ENCODE data around the gene NLK.

The NLK gene

DNA sequence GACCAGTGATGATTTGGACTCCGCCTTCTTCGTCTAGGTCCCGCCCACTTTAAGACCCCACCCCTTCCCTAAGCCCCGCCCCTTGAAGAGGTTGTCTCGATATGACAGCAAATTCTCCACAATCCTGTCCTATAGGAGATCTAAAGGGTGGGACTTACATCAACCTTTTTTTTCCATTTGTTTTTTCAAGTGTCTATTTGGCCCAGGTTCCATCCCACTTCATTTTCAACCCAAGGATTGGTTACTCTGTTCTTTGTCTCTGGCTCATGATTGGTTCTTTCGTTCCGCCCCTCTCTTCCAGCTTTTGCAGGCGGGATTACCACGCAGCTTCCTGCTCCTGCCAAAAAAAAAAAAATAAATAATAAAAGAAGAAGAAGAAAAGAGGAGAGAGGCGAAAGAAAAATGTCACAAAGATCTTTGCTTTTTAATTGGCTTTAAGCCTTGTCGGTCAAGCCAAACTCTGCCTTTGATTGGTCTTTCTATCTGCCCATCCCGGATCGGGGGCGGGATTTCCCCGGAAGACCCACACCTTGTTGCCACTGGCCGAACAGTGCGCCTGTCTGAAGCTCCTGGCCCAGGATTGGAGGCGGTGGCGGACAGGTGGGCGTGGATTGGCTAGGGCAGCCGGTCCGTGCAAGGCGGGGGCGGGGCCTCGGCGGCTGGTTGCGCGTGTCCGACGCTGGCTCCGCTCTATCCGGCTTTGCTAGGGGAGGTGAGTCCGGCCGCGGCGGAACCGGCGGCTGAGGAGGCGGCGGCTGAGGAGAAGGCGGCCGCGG is 1.2 kb upstream of the NLK start:
- DNase-seq = peak; percentile 99

DNA sequence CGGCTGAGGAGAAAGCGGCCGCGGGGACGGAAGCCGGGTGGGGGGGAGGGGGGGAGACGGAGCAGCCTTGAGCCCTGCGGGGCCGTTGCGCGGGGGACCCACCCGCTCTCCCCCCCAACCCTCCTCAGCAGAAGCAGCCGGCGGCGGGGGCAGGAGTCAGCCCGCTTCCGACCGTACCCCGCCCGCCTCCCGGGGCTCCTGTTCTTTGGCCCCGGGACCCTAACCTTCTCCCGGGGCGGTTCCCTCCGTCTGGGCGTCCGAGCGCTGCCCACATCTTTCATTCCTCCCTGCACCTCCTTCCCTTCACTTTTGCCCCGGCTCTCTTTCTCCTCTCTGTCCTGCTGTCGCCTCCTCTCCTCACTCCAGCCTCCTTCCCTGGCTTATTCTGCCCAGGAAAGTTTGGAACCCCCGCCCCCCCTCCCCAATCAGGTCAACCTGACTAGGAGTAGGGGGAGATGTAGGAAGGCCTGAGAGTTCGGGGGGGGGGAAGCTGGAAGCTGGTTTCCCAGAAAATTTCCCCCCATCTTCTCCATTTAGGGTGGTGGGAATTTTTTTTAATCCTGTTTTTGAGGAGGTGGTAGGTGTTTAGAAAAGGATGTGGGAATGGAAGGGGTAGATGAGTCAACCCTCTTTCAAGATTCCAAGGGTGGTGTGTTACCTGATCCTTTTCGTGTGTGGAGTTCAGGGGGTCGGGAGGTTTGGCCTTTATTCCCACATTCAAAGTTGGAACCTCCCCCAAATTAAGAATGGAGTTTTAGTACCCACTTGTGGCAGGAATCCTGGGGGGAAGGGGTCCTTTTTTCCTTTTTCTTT is 427 bp upstream of the NLK start:
- no peak for DNase-seq

DNA sequence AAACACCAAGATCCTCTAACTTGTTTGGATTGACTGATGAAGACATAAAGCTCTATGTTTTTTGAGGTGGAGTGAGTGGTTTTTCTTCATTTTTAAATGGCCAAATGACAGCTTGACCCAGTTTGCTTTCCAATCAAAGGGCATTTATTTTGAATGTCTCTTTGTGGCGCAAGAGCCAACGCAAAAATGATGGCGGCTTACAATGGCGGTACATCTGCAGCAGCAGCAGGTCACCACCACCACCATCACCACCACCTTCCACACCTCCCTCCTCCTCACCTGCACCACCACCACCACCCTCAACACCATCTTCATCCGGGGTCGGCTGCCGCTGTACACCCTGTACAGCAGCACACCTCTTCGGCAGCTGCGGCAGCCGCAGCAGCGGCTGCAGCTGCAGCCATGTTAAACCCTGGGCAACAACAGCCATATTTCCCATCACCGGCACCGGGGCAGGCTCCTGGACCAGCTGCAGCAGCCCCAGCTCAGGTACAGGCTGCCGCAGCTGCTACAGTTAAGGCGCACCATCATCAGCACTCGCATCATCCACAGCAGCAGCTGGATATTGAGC is 329 bp downstream of the NLK start:
- no peak for DNase-seq

DNA sequence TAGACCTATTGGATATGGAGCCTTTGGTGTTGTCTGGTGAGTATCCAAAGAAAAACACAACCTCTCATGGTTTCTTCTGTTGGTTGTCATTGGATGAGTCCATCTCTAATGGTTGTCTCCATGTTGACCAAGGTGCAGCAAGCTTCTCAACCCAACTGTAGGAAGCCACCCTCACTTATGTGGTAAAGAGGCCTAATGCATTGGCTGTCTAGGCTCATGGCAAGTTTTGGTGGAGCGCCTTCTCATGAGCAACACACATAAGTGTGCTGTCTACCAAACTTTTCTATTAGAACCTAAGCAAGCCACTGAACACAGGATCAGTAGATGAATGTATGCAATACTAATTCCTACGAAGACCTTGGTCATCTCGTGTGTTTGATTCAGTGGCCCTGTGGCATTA is 819 bp downstream of the NLK start:
- no peak for DNase-seq

DNA sequence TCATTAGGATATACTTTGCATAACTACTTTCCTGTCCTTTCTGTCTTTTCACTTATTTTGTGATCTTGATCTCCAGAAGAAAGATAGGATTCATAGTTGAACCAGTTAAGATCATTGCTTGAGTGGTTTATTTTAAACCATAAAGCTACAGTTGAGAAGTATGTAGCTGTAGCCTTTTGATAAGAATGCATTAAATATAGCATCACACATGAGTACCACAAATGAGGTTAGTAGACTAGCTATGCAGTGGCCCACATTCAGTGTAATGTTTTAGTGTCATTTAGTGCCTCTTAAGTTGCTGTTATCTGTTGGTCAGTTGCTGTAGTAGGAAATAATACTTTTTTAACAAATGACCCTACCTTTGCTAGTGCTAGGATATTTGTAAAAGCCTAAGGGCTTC is 1.3 kb downstream of the NLK start:
- DNase-seq = no peak

DNA sequence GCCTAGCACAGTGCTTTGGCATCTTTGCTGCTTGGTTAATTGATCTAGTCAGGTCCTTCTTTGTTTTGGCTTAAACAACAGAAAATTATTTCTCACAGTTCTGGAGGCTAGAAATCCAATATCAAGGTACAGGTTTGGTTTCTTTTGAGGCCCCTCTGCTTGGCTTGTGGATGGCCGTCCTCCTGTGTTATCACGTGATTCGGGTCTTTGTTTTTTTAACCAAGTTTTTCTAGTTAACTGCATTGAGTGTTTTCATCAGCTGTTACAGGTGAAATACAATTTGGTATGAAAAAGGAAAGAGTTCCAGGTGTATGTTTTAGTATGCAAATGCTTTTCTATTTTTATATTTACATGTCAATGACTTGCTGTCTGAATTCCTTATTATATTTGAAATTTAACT is 2.8 kb downstream of the NLK start:
- no peak for DNase-seq

DNA sequence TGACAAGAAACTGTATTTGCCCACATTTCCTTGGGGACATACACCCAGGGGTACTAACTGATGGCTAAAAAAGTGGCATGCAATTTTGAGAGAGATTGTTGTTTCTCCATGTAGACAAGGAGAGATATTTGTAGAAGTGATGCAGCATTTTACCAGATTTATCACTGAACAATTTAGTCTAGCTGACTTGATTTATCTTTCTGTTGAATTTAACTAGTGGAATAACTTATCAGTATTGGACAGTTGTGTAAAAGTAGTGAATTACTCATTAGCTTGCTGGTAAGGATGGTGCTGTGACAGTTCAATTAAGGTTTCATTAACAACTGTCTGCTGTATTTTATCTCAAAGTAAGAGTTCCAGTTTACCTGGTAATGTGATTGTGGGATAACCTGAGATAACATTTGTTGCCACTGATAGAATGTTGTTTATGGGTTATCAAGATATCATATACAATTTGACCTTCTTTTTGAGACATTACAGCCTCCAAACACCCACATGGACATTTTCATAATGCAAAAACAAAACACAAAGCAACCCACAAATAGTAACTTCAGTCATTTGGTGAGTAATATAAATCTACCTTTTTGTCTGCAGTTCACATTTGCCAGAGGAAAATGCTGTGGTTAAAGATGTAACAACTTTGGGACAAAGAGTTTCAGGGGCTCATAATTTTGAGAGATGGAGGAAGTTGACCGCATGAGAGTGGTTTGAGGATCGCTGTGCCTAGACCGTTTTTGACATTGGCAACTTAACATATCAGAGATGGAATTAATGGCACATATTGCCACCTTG is 3.8 kb downstream of the NLK start:
- DNase-seq = no peak

DNA sequence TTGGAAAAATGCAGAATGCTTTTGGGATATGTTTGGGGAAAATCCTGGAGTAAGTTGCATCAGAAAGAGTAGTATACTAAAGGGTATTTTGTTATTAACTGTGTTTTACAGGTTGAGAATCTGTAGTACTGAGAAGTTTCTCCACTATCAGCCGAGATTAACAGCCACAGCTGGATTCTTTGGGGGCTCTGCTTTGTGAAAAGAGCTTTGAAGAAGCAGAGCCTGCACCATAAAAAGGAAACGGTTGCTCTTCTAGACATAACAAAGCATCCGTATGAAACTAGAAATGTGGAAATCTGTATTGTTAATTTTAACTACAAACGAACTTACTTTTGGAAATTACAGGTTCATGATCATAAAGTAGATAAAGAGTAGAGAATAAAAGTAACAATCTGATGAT is 5.3 kb downstream of the NLK start:
- DNase-seq = no peak

DNA sequence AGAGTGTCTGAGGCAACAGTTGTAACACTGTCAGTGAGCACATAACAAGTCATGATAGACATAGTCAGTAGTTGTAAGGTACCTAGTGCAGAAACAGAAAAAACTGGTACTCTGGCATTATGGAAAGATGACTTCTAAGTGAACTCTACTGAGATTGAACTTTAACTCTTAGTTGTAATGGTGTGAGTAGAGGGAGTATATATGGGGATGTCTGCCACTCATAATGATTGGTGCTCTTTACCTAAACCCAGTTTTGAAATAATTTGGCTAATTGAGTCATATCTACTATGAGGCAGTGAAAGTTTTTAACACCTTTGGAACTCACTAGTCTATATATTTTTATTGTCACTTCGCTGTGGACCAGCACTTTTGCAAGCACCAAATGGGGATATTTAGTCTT is 6.6 kb downstream of the NLK start:
- no peak for DNase-seq

DNA sequence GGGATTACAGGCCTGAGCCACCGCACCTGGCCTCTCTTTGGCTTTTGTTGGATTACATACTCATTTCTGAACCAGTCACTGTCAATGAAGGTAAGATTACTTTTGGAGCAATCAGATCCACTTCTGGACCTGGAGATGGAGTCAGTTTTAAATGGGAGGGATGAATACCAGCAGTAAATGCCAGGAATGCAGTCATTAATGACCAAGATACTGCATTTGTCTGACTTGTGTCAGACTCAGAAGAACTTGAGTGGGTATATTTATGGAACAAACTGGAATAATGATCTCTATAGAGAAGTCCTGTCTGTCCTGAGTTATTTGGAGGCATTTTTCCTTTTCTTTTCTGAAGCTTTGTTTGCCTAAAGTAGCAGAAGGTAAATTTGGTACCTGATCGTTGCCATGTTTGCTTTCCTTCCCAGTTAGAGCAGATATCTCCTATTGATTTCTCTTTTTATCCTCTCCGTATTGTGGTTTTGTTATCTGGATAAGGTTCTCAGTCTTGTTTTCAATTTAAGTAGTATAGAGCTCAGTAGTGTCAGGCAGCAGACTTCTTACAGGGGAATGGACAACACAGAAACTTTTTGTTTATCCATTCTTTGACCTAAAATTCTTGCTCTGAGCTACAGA is 10.7 kb downstream of the NLK start:
- no peak for DNase-seq

DNA sequence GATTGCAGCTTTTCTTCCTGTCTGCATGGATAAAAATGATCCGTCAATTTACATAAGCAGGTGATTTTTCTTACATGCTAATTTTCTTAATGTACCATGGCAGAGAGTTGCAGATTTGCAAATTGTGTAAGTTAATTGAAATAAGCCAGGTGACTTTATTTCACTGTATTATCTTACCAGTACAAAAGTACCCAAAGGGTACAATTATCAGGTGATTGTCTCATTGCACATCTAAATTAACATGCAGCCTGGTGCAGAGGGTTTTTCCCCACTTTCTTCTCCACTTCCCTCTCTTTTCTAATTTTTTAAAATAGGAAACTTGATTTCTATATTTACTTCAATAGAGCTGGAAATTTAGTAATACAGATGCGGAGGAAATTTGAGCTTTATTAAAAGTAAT is 11.2 kb downstream of the NLK start:
- no peak for DNase-seq

DNA sequence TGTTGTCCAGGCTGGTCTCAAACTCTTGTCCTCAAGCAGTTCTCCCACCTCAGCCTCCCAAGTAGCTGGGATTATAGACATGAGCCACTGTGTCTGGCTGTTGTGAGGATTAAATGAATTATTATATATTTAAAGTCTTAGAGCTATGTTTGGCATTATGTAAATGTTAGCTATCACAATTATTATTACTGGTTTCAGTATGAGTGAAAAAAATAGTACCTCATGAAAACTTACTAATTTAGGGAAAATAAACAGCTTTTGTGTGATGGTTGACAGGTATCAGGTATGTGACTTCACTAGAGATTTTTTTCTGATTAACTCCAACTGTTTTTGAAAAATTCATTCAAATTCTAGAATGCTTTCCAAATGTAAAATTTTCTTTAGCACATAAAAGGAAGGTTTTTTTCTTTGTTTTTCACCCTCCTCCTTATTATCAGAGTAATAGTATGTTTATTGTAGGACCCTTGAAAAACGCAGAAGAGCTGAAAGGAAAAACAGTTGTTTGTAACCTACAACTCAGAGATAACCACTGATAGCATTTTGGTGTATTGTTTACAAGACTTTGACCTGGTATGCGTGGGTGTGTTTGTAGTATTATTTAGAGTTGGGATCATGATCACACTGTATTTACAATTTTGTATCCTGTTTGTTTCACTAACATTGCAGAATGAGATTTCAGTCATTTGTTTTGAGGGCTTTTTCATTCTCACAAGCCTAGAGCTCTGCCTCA is 13.2 kb downstream of the NLK start:
- no peak for DNase-seq

DNA sequence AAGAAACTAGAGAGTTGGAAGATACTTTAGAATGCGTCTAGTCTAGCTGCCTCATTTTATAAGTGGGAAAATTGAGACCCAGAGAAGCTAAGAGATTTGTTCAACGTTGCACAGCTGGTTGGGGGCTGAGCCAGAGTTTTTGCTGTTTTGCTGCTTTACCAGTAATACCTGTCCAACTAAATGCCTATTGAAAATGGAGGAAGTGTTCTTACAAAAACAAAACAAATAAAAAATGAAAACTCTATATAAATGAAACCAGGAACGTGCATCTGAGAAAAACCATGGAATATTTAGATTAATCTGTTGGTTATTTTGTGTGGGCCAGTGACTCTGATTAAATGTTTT is 13.8 kb downstream of the NLK start:
- DNase-seq = no peak

DNA sequence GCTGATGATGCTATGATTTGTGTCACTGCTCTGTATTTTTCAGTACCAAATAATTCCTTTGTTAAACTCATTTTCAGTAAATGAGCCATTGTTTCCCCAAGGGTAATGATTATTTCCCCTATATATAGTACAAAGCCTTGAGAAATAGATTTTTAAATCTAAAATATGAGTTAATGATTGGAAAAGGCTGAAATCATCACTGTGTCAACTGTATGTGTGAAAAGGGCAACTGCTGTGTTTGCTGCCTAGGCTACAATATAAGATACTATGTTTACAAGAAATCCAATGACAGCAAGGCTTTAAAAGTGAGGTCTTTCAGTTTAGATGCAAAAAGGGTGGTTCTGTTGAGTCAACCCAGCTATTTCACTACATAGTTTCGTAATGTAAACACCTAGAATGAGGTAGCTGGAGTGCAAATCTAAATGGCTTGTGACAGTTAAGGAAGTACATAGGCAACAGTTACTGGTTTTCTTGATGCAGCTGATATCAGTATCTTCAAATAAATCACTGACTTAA is 15.3 kb downstream of the NLK start:
- no peak for DNase-seq

DNA sequence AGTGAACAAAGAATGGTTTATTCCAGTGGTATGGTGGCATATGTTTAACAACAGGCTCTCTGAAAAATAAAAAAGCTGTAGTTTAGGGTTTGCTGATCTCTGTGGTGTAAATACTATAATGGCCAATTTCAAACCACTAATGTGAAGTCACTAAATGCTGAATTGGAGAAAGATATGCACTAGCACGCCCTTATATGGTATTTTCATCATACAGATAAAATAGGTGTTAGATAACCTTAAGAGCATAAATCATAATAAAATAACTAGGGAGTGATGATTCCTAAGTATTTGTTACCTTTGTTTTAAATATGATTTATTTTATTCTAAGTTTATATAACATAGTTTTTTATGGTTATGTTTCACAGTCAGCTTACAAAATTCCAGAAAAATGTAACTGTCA is 17.2 kb downstream of the NLK start:
- no peak for DNase-seq

DNA sequence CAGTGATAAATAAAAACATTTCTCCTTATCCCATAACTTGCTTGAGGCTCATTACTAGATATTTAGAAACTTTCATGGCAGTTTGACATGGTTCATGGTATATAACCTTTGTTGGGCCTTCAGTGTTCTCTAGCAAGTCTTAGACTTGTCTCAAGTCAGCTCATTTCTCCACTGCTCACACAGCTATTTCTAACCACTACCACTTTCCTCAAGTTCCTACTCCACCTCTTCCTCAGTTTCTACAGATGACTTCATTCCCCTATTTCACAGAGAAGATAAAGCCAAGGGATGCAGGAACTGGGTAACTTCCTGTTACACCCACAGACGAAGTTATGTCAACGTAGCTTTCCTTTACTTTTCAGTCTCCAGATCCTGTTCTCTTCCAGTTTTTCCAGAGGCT is 23.2 kb downstream of the NLK start:
- no peak for DNase-seq

DNA sequence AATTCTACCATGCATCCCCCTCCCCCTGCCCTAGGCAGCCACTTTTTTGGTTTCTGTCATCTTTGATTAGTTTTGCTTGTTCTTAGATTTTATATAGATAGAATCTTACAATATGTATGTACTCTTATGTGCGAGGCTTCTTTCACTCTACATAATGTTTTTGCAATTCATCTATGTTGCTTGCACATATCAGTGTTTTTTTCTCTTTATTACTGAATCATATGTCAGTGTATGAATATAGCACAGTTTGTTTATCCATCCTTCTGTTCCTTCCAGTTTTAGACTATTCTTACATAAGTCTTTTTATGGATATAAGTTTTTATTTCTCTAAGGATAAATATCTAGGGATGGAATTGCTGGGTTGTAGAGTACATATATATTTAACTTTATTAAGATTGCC is 26.6 kb downstream of the NLK start:
- DNase-seq = no peak

DNA sequence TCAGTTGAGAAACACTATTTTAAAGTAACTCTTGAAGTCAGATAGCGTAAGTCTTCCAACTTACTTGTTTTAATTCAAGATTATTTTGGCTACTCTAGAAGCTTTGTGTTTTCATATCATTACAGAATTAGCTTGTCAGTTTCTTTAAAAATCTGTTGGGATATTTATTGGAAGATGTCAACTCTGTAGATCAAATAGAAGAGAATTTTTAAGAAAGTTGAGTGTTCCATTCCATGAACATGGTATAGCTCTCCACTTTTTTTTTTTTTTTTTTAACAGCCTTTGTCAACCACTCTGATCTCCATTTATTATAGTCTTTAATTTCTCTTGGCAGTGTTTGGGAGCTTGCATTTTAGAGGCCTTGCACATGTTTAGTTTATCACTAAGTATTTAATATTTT is 28.7 kb downstream of the NLK start:
- DNase-seq = no peak

DNA sequence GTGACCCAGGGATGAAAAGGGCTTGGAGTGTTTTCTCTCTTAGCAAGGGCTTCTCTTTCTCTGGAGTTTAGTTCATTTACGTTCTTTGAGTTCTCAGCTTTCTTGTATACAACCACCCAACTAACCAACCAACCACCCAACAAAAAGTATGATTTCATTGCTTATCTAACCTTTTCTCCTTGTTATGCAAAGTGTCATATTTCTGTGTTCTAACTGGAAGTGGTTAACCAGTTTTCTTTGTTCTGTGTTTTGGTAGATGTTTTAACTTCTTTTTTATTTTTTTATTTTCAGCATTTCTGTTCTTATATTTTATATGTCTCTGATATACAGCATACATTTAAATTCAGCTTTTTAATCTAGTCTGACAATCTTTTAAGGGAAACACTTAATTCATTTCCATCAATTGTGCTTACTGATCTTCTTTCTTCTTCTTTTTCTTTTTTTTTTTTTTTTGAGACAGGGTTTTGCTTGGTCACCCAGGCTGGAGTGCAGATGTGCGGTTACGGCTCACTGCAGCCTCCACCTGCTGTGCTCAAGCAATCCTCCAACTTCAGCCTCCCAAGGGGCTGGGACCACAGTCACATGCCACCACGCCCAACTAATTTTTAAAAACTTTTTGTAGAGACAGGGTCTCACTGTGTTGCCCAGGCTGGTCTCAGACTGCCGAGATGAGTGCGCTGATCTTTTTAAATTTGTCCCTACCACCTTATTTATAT is 29.6 kb downstream of the NLK start:
- peak; percentile 29 for DNase-seq

DNA sequence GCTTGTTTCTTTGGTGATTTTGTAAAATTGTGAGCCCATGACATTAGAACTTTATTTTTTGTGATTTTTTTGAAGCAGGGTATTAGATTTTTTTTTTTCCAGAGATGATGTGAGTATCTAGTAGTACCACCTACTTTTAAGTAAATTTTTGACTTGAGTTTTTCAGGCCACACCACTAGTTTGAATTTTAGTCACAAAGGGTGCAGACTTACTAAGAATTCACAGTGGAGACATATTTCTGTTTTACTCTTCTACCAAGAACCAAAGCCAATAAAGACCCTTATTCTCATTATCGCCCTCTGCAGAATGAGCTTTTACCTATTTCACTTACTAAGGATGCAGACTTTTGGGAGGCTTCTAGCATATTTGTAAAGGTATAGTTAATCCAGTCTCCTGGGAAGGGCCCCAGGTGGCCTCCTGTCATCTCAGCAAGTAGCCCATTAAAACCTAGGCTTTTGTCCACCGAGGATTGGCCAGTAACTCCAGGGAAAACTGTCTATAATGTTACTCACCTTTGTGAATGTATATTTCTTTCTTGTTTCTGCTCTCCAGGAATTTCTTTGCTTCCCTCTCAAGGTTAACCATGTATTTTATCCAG is 30.6 kb downstream of the NLK start:
- no peak for DNase-seq

DNA sequence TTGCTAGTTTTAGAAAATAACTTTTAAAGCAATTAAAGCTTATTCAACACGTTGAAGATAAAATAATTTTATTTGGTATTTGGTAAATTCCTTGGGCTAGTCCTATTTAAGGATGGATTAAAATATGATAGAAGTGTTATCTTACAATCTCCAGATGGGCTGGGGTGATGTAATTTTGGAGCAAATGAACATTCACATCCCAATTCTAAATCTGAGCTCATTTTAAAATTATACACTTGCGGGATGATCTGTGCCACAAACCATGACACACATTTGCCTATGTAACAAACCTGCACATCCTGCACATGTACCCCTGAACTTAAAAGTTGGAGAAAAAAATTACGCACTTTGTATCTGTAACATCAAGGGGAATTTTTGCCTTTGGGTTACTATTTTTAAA is 31.5 kb downstream of the NLK start:
- no peak for DNase-seq

All from CD4-positive, alpha-beta T cell treated with Interleukin-10 for 1 hour (primary cell).